GM10266 (cell line): ENCODE measurements around the gene PLEKHA7.
"Not testable (repeated sequence)": the region's sequence is repeated elsewhere in the genome, so short reads cannot be mapped to it uniquely, and the experiment has no call there.

ENCODE experiments used
- DNase-seq: peaks from one replicate; pipeline ENCODE4 v3.0.0; 2012; ENCODE audit errors: extremely low spot score
- TF ChIP-seq, protein P1 (sequence below): IDR thresholded peaks from 2 replicates; pipeline ENCODE4 v1.5.1; 2012; ENCODE audit warnings: mild to moderate bottlenecking, low read depth; ENCODE audit not compliant: control insufficient read depth, insufficient read depth; ENCODE audit errors: missing control alignments

The PLEKHA7 gene

GRCh38 chr11:16874275-16874975, 139.8 kb downstream of the PLEKHA7 start:
- DNase-seq, result no peak

DNA sequence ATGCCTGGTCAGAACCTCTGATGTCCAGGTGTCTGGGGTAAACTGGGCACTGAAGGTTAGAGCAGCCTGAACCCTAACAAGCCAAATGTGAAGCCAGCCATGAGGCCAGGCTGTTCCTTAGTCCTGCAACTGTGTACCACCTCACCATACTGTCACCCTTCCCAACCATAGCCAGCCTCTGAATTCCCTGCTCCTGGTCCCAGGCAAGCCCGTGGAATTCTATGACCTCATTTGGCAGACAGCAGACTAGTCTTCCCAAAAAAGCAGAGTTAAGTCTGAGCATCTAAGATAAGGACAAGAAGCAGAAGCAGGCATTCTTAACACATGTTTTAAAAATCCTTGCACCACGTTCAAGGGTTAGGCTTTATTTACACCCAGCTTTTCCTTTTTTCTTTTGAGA, 140.9 kb downstream of the PLEKHA7 start:
- TF ChIP-seq, protein P1, sequence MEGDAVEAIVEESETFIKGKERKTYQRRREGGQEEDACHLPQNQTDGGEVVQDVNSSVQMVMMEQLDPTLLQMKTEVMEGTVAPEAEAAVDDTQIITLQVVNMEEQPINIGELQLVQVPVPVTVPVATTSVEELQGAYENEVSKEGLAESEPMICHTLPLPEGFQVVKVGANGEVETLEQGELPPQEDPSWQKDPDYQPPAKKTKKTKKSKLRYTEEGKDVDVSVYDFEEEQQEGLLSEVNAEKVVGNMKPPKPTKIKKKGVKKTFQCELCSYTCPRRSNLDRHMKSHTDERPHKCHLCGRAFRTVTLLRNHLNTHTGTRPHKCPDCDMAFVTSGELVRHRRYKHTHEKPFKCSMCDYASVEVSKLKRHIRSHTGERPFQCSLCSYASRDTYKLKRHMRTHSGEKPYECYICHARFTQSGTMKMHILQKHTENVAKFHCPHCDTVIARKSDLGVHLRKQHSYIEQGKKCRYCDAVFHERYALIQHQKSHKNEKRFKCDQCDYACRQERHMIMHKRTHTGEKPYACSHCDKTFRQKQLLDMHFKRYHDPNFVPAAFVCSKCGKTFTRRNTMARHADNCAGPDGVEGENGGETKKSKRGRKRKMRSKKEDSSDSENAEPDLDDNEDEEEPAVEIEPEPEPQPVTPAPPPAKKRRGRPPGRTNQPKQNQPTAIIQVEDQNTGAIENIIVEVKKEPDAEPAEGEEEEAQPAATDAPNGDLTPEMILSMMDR, result no peak
- no peak for DNase-seq

More at GRCh38 chr11:16874275-16874975, 139.8 kb downstream of the PLEKHA7 start:
- TF ChIP-seq, protein P1, result no peak

DNA sequence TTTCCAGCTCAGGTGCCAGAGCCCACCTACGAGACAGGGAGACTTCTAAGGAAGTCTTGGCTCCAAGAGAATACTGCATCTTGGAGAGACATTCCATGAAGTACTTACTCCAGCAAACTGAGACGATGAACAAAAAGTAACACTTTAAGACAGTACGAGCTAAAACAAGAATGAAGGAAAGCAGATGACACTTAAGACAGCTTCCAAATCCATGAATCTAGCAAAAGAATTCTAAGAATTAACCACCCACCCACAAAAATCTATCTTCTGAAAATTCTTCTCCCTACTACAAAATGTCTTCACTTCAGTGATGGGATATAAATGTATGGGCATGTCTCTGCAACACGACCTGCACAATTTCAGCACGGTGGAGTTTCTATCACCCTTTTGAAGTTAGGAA, 142.8 kb downstream of the PLEKHA7 start:
- no peak for DNase-seq

GRCh38 chr11:16867097-16867496, 147.1 kb downstream of the PLEKHA7 start:
- DNase-seq, result no peak
- TF ChIP-seq, protein P1, result no peak

More for the DNA sequence above, 142.8 kb downstream of the PLEKHA7 start:
- TF ChIP-seq, protein P1, result no peak

DNA sequence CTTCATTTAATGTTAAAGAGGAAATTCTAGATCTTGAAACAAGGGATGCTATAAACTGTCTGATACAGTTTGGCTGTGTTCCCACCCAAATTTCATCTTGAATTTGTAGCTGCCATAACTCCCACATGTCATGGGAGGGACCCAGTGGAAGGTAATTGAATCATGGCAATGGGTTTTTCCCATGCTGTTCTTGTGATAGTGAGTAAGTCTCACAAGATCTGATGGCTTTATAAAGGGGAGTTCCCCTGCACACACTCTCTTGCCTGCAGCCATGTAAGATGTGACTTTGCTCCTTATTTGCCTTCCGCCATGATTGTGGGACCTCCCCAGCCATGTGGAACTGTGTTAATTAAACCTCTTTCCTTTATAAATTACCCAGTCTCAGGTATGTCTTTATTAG, 149.8 kb downstream of the PLEKHA7 start:
- DNase-seq, result not testable (repeated sequence)

- TF ChIP-seq, protein P1, result no peak
These were observed 150.8 kb downstream of the PLEKHA7 start for GRCh38 chr11:16863389-16863788.

GRCh38 chr11:16862726-16863125, 151.5 kb downstream of the PLEKHA7 start:
- DNase-seq, result no peak
- TF ChIP-seq, protein P1, result no peak

More at GRCh38 chr11:16863389-16863788, 150.8 kb downstream of the PLEKHA7 start:
- no peak for DNase-seq
